HG02943 (cell line): ENCODE measurements around the gene ANGPTL2.

Experiments used
- ATAC-seq: cut with Tn5 transposase; IDR thresholded peaks from one replicate; pipeline ENCODE4 v1.9.1; 2021; ENCODE audit warnings: mild to moderate bottlenecking, low read depth, moderate library complexity; ENCODE audit not compliant: unreplicated experiment

ANGPTL2 gene

GRCh38 chr9:127121628-127122175 is 733 bp downstream of the ANGPTL2 start:
- no peak for ATAC-seq

GRCh38 chr9:127119320-127119709 is 3.1 kb downstream of the ANGPTL2 start:
- no peak for ATAC-seq

- no peak for ATAC-seq
Observed at GRCh38 chr9:127118597-127119319, 3.7 kb downstream of the ANGPTL2 start.

GRCh38 chr9:127117801-127118200 is 4.6 kb downstream of the ANGPTL2 start:
- ATAC-seq: no peak

- no peak for ATAC-seq
Observed at GRCh38 chr9:127116957-127117356, 5.5 kb downstream of the ANGPTL2 start.

GRCh38 chr9:127116088-127116726 is 6.2 kb downstream of the ANGPTL2 start:
- no peak for ATAC-seq

GRCh38 chr9:127114606-127115005 is 7.8 kb downstream of the ANGPTL2 start:
- no peak for ATAC-seq

GRCh38 chr9:127113191-127113972 is 9.1 kb downstream of the ANGPTL2 start:
- no peak for ATAC-seq

GRCh38 chr9:127112735-127113161 is 9.7 kb downstream of the ANGPTL2 start:
- ATAC-seq: no peak

- ATAC-seq: no peak
Observed at GRCh38 chr9:127112056-127112455, 10.4 kb downstream of the ANGPTL2 start.

- ATAC-seq: no peak
Observed at GRCh38 chr9:127109212-127109711, 13.2 kb downstream of the ANGPTL2 start.

GRCh38 chr9:127107929-127108876 is 14.2 kb downstream of the ANGPTL2 start:
- ATAC-seq: no peak

GRCh38 chr9:127107171-127107928 is 15.1 kb downstream of the ANGPTL2 start:
- no peak for ATAC-seq

- no peak for ATAC-seq
Observed at GRCh38 chr9:127106466-127106855, 16.0 kb downstream of the ANGPTL2 start.

GRCh38 chr9:127105805-127106465 is 16.5 kb downstream of the ANGPTL2 start:
- no peak for ATAC-seq

GRCh38 chr9:127104581-127105311 is 17.7 kb downstream of the ANGPTL2 start:
- ATAC-seq: no peak

GRCh38 chr9:127102788-127103187 is 19.6 kb downstream of the ANGPTL2 start:
- ATAC-seq: no peak

- no peak for ATAC-seq
Observed at GRCh38 chr9:127102176-127102575, 20.3 kb downstream of the ANGPTL2 start.
